HepG2 (cell line): Measurements from ENCODE around the gene ZNFX1. TPM values are rescaled to one million over a fixed set of nuclear protein-coding genes. Genes with fewer than 3 reads are reported as not detected.
A peak's percentile ranks its signal among the peaks of the same experiment; 100 is the strongest.

Experiments used
- ARNTL ChIP-seq: sonication (generic); formaldehyde crosslinking; IDR thresholded peaks from 2 replicates; pipeline ENCODE4 v1.4.0; 2020; ENCODE audit warnings: mild to moderate bottlenecking, missing genetic modification reagents
- BHLHE40 ChIP-seq: IDR thresholded peaks from 2 replicates; pipeline ENCODE4 v1.6.1; 2011; ENCODE audit warnings: low read length, improper control_type of control experiment
- FOXM1 ChIP-seq: sonication (generic); formaldehyde crosslinking; IDR thresholded peaks from 2 replicates; pipeline ENCODE4 v1.5.0; 2020; ENCODE audit warnings: missing genetic modification reagents
- HMG20B ChIP-seq: conservative IDR thresholded peaks from 2 replicates; pipeline ENCODE4 v1.6.1; 2016; ENCODE audit warnings: missing genetic modification reagents, missing compliant biosample characterization
- IKZF4 ChIP-seq: sonication (generic); formaldehyde crosslinking; IDR thresholded peaks from 2 replicates; pipeline ENCODE4 v1.5.1; 2020; ENCODE audit warnings: borderline replicate concordance, mild to moderate bottlenecking, low read depth, missing genetic modification reagents; ENCODE audit errors: not compliant biosample characterization
- KMT2B ChIP-seq: IDR thresholded peaks from 2 replicates; pipeline ENCODE4 v1.6.1; 2016; ENCODE audit warnings: missing genetic modification reagents, missing compliant biosample characterization
- MNT ChIP-seq: fragments of 450-650 bp; IDR thresholded peaks from 2 replicates; pipeline ENCODE4 v1.6.1; 2016
- NFYC ChIP-seq: IDR thresholded peaks from 2 replicates; pipeline ENCODE4 v1.6.1; 2016; ENCODE audit warnings: missing genetic modification reagents, missing compliant biosample characterization
- SATB2 ChIP-seq: sonication (generic); formaldehyde crosslinking; IDR thresholded peaks from 2 replicates; pipeline ENCODE4 v1.5.0; 2020; ENCODE audit warnings: missing genetic modification reagents
- TCF7 ChIP-seq: sonication (generic); IDR thresholded peaks from 2 replicates; pipeline ENCODE4 v1.6.1; 2016; ENCODE audit warnings: antibody characterized with exemption, low read depth
- TEAD2 ChIP-seq: sonication (generic); formaldehyde crosslinking; IDR thresholded peaks from 2 replicates; pipeline ENCODE4 v1.9.0; 2021; ENCODE audit warnings: missing genetic modification reagents
- ZFP90 ChIP-seq: sonication (generic); formaldehyde crosslinking; IDR thresholded peaks from 2 replicates; pipeline ENCODE4 v1.8.0; 2022; ENCODE audit warnings: missing genetic modification reagents, mild to moderate bottlenecking, inconsistent platforms, borderline replicate concordance
- ZNF160 ChIP-seq: sonication (generic); formaldehyde crosslinking; IDR thresholded peaks from 2 replicates; pipeline ENCODE4 v1.8.0; 2022; ENCODE audit warnings: mild to moderate bottlenecking, inconsistent platforms, missing genetic modification reagents
- ZNF234 ChIP-seq: sonication (generic); formaldehyde crosslinking; conservative IDR thresholded peaks from 2 replicates; pipeline ENCODE4 v1.5.1; 2020; ENCODE audit warnings: mild to moderate bottlenecking, missing genetic modification reagents
- ZNF747 ChIP-seq: sonication (generic); formaldehyde crosslinking; IDR thresholded peaks from 2 replicates; pipeline ENCODE4 v1.8.1; 2023; ENCODE audit warnings: missing genetic modification reagents, mild to moderate bottlenecking, borderline replicate concordance
- polyA plus RNA-seq, 8 experiments: library from polyadenylated mRNA; depleted of rRNA in 3 of 8; stranded (reverse) in 7 of 8; unstranded in 1 of 8; fragments of >200 nt; fragmentation: Illumina TruSeq in 4 of 8; extraction: Trizol in 4 of 8; gene quantifications; 2 replicates each; pipeline versions ENCODE4 v1.2.1 to v1.2.3, GENCODE V29; 2011 to 2016; ENCODE audit warnings: low read depth in 4 of 8, missing spikeins in 1 of 8, mixed read lengths in 1 of 8; ENCODE audit not compliant: insufficient read depth in 1 of 8
- total RNA-seq, 5 experiments: library from RNA; depleted of rRNA; stranded (reverse); fragments of >200 nt; fragmentation: Illumina TruSeq; extraction: Trizol; gene quantifications; 2 replicates each; pipeline ENCODE4 v1.2.3, GENCODE V29; 2016; ENCODE audit warnings: low read depth in 1 of 5
- TF ChIP-seq, protein P1 (sequence below): sonication (generic); formaldehyde crosslinking; IDR thresholded peaks from 2 replicates; pipeline ENCODE4 v1.4.0; 2020; ENCODE audit warnings: mild to moderate bottlenecking, missing genetic modification reagents
- TF ChIP-seq, protein P2 (sequence below): sonication (generic); formaldehyde crosslinking; IDR thresholded peaks from 2 replicates; pipeline ENCODE4 v1.4.0; 2020; ENCODE audit warnings: missing genetic modification reagents, low read depth, mild to moderate bottlenecking, borderline replicate concordance
- TF ChIP-seq, protein P3 (sequence below): sonication (generic); formaldehyde crosslinking; IDR thresholded peaks from 2 replicates; pipeline ENCODE4 v1.8.0; 2022; ENCODE audit warnings: mild to moderate bottlenecking, missing genetic modification reagents; ENCODE audit not compliant: insufficient replicate concordance
- TF ChIP-seq, protein P4 (sequence below): sonication (generic); formaldehyde crosslinking; IDR thresholded peaks from 2 replicates; pipeline ENCODE4 v1.4.0; 2020; ENCODE audit warnings: missing genetic modification reagents
- TF ChIP-seq, protein P5 (sequence below): sonication (generic); formaldehyde crosslinking; IDR thresholded peaks from 2 replicates; pipeline ENCODE4 v1.4.0; 2020; ENCODE audit warnings: mild to moderate bottlenecking, missing genetic modification reagents

The ZNFX1 gene
- total and polyA plus RNA-seq, 2 of the 13 experiments (the other 11 are each of a cell fraction or from before 2014, with no cell fraction given): 2.9 to 11.1 TPM

DNA sequence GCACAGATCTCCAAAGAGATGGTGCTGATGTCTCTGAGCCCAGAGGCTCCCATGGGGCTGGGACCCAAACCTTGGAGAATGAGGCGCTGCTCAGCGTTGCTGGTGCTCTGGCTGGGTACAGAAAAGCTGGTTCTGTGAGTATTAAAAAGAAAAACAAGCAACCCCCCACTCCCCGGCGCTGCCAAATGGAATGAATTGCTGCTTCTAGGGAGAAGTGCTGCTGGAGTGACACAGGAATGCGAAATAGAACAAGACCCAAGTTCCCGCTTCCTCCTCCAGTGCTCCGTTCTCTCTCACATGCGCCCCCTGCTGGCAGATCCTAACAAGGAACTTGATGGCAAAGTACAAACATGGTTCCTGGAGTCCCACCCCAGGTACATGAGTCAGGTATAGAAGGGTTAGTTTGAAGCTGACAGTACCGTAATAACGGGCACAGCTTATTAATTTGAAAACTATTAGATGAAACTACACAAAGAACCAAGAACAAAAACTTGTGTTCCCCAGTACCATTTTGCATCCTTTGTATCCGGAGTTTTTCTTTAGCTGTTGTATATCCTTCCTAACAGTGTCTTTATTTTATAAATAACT lies 60.8 kb downstream of the ZNFX1 start (continued):
- TF ChIP-seq, protein P1, sequence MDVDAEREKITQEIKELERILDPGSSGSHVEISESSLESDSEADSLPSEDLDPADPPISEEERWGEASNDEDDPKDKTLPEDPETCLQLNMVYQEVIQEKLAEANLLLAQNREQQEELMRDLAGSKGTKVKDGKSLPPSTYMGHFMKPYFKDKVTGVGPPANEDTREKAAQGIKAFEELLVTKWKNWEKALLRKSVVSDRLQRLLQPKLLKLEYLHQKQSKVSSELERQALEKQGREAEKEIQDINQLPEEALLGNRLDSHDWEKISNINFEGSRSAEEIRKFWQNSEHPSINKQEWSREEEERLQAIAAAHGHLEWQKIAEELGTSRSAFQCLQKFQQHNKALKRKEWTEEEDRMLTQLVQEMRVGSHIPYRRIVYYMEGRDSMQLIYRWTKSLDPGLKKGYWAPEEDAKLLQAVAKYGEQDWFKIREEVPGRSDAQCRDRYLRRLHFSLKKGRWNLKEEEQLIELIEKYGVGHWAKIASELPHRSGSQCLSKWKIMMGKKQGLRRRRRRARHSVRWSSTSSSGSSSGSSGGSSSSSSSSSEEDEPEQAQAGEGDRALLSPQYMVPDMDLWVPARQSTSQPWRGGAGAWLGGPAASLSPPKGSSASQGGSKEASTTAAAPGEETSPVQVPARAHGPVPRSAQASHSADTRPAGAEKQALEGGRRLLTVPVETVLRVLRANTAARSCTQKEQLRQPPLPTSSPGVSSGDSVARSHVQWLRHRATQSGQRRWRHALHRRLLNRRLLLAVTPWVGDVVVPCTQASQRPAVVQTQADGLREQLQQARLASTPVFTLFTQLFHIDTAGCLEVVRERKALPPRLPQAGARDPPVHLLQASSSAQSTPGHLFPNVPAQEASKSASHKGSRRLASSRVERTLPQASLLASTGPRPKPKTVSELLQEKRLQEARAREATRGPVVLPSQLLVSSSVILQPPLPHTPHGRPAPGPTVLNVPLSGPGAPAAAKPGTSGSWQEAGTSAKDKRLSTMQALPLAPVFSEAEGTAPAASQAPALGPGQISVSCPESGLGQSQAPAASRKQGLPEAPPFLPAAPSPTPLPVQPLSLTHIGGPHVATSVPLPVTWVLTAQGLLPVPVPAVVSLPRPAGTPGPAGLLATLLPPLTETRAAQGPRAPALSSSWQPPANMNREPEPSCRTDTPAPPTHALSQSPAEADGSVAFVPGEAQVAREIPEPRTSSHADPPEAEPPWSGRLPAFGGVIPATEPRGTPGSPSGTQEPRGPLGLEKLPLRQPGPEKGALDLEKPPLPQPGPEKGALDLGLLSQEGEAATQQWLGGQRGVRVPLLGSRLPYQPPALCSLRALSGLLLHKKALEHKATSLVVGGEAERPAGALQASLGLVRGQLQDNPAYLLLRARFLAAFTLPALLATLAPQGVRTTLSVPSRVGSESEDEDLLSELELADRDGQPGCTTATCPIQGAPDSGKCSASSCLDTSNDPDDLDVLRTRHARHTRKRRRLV: no peak
- TF ChIP-seq MNT: no peak
- TF ChIP-seq KMT2B (CRISPR knock-in tag): peak; percentile 72; the same call in 1 of the 2 replicates
- TF ChIP-seq IKZF4: no peak
- TF ChIP-seq TCF7: no peak
- TF ChIP-seq, protein P2, sequence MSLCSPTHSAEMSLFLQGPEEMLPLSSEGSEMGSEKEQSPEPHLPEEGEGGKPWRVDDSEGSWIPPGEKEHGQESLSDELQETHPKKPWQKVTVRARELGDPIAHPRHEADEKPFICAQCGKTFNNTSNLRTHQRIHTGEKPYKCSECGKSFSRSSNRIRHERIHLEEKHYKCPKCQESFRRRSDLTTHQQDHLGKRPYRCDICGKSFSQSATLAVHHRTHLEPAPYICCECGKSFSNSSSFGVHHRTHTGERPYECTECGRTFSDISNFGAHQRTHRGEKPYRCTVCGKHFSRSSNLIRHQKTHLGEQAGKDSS (CRISPR knock-in tag): peak; percentile 99
- TF ChIP-seq TEAD2 (CRISPR knock-in tag): no peak
- no peak for TF ChIP-seq HMG20B (CRISPR knock-in tag)
- TF ChIP-seq BHLHE40: peak; percentile 18; the same call in 1 of the 2 replicates
- TF ChIP-seq ARNTL: no peak
- TF ChIP-seq, protein P3, sequence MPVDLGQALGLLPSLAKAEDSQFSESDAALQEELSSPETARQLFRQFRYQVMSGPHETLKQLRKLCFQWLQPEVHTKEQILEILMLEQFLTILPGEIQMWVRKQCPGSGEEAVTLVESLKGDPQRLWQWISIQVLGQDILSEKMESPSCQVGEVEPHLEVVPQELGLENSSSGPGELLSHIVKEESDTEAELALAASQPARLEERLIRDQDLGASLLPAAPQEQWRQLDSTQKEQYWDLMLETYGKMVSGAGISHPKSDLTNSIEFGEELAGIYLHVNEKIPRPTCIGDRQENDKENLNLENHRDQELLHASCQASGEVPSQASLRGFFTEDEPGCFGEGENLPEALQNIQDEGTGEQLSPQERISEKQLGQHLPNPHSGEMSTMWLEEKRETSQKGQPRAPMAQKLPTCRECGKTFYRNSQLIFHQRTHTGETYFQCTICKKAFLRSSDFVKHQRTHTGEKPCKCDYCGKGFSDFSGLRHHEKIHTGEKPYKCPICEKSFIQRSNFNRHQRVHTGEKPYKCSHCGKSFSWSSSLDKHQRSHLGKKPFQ (CRISPR knock-in tag): no peak
- TF ChIP-seq, protein P4, sequence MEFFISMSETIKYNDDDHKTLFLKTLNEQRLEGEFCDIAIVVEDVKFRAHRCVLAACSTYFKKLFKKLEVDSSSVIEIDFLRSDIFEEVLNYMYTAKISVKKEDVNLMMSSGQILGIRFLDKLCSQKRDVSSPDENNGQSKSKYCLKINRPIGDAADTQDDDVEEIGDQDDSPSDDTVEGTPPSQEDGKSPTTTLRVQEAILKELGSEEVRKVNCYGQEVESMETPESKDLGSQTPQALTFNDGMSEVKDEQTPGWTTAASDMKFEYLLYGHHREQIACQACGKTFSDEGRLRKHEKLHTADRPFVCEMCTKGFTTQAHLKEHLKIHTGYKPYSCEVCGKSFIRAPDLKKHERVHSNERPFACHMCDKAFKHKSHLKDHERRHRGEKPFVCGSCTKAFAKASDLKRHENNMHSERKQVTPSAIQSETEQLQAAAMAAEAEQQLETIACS (CRISPR knock-in tag): no peak
- no peak for TF ChIP-seq ZNF160
- 0 out of 2 replicates have a peak, but pooled peaks have one; percentile 38 for TF ChIP-seq ZFP90 (CRISPR knock-in tag)
- TF ChIP-seq NFYC (CRISPR knock-in tag): no peak
- no peak for TF ChIP-seq FOXM1 (CRISPR knock-in tag)
- no peak for TF ChIP-seq SATB2 (CRISPR knock-in tag)
- no peak for TF ChIP-seq ZNF234 (CRISPR knock-in tag)
- TF ChIP-seq ZNF747 (CRISPR knock-in tag): no peak
- TF ChIP-seq, protein P5, sequence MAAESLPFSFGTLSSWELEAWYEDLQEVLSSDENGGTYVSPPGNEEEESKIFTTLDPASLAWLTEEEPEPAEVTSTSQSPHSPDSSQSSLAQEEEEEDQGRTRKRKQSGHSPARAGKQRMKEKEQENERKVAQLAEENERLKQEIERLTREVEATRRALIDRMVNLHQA: no peak
